OCI-M2 (cell line): Measurements from ENCODE around the gene SPOCD1.

Source experiments
- DNase-seq: peaks from one replicate; lab custom pipeline; 2025; ENCODE audit not compliant: unreplicated experiment; lab: John Stamatoyannopoulos, UW

The SPOCD1 gene

GRCh38 chr1:31801458-31801857, 14.4 kb downstream of the SPOCD1 start:
- DNase-seq: no peak

DNA sequence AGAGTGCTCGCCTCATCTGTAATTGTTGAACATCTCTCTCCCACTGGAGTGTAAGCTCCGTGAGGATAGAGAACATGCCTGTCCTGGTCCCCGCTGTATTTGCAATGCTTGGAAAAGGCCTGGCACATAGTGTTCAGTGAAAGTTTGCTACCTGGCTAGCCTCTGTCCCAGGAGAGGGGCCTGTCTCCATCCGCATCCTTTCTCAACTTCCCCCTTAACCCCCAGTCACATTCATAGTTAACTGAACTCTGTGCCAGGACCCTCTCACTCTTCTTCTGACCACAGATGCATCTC, 15.2 kb downstream of the SPOCD1 start:
- no peak for DNase-seq

DNA sequence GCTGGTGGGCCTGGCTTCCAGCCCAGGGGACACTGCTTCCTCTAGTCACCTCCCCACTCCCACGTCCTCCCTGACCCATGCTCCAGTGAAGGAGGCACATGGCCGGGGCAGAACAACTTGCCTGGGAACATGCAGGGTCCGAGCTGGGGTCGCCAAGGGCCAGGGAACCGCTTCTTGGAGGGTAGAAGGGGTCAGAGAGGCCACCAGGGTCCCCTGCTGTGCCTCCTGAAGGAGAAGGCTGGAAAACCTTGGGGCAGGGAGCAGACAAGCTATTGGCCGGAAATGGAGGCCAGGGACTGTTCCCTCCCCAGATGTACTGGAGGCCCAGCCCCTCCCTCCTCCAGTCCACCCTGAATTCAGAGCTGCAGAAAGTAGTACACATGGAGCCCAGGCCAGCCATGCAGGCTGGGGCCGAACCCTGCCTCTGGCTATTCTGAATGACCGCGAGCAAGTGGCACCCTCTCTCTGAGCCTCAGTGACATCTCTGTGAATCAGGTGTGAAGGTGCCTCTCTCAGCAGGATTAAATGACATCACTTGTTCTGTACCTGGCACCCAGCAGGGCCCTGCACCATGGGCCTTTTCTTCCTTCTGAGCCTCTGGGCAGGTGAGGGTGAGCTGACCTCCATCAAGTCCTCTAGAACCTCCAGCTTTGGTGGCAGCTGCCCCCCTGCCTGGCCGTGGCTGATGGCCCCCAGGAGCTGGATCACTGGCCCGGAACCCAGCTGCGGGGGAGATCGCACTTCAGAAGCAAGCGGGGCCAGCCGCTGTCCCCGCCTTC, 15.7 kb downstream of the SPOCD1 start:
- no peak for DNase-seq

DNA sequence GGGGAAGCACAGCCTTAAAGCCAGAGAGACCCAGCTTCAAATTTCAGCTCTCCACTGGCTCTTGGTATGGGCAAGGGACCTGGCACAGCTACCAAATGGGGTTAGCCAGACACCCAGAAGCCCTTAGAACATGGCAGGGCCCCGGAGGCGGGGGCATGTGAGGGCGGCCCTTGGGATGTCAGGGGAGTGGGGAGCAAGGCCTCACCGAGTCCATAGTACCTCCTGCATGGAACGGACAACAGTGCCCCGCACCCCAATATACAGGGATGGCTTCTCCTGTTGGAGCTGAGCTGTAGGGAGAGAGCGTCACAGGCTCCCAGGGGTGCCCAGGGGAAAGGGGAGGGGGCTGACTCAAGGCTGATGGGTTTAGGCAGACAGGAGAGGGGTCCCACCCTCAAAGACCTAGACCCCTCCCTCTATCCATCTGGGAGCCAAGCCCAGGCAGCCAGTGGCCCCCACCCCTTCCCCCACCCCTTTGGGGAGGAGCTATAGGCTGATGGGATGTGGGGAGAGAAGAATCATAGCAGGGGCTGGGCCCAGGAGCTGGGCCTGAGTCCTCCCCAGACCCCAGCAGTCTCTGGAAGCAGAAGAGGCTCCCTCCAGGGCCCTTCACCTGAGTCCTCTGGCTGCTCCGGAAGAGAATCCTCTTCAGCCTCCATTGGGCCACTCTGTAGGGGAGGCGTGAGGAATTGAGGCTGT, 16.5 kb downstream of the SPOCD1 start:
- DNase-seq: no peak

GRCh38 chr1:31798433-31799195, 17.2 kb downstream of the SPOCD1 start:
- no peak for DNase-seq

- no peak for DNase-seq
These were observed 17.8 kb downstream of the SPOCD1 start for GRCh38 chr1:31798086-31798432.

GRCh38 chr1:31797216-31797615, 18.6 kb downstream of the SPOCD1 start:
- DNase-seq: no peak

- DNase-seq: no peak
These were observed 19.1 kb downstream of the SPOCD1 start for GRCh38 chr1:31796707-31797106.

DNA sequence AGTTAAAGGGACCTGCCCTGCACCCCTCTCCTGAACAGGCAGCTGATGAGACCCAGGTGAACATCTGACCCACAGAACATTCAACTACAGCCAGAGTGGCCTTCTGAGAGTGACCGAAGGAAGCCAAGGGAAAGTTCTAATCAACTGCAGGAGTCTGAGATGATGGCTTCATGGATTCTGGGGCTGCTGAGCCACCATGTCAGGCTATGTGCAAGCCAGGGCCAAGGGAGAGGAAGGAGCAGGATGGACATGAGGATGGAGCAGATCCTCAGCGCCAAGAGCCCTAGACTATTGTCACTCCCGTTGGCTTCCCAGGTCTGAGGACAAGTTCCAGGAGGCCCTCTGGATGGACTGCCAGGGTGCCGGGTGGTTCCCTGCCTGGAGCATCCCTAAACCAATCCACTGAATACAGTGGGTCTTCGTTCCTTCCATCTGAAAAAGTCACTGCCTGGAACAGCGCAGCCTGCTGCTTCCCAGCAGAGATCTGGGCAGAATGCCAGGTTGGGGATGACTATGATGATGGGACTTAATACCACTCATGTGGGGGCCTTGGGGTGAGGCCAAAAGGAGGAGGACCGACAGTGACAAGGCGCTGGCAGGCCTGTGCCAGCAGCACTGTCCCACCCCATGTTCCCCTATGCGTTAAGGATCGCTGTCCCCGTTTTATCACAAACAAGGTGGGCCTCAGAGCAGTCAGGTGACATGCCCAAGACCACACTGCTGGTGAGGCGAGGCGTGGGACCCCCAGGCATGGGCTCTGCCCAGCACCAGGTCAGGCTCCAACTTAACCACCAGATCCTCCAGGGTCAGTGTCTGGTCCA, 19.8 kb downstream of the SPOCD1 start:
- DNase-seq: no peak

GRCh38 chr1:31795096-31795675, 20.6 kb downstream of the SPOCD1 start:
- no peak for DNase-seq

GRCh38 chr1:31793586-31794285, 22.1 kb downstream of the SPOCD1 start:
- DNase-seq: no peak

- DNase-seq: no peak
These were observed 22.7 kb downstream of the SPOCD1 start for GRCh38 chr1:31793086-31793485.

GRCh38 chr1:31792541-31792940, 23.3 kb downstream of the SPOCD1 start:
- no peak for DNase-seq

DNA sequence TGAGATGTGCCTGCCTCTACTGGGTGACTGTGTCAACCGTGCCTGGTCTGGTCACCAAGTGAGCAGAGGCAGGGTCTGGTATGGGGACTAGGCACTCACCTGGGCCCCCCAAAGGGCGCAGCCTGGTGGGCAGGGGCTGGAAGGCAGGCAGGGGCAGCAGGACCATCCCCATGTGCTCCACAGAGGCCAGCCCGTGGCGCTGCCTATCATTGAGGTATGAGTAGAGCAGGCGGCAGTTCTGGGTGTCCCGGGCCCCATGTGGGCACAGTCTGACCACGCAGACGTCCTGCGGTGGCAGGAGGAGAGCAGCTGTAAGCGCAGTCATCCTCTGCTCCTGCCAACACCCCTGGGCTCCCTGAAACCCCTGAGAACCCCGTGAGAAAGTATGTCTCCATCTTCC, 23.7 kb downstream of the SPOCD1 start:
- no peak for DNase-seq

DNA sequence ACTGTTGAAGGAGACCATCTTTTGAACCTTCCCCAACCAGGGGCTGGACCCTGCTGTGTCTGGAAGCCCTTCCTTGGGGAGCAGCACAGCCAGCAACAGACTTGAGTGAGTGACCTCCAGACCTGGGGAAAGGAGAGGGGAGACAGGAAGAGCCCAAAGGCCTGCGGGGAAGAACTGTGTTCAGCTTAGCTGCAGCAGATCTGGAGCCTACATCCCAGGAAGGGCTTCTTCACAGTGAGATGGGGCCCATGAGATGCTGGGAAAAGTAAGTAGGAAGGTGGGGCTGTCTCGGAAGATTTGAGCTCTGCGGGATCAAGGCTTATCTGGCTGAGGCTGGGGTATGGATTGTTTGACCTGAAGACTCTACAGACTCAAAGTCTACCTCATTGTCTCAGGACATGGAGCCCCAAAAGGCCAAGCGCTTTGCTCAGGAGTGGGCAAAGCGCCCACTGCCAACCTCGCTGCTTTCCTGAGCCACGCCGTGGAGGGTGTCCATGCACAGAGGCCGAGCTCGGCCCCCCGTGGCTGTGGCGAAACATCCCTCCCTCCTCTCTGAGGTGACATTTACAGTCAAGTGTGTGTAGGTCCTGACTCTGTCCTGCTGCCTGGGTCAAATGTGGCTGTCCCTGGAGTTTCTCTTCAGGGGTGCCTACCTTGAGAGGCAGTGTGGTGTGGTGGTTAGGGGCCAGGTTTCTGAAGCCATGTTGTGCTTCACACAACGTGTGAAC, 24.5 kb downstream of the SPOCD1 start:
- no peak for DNase-seq

DNA sequence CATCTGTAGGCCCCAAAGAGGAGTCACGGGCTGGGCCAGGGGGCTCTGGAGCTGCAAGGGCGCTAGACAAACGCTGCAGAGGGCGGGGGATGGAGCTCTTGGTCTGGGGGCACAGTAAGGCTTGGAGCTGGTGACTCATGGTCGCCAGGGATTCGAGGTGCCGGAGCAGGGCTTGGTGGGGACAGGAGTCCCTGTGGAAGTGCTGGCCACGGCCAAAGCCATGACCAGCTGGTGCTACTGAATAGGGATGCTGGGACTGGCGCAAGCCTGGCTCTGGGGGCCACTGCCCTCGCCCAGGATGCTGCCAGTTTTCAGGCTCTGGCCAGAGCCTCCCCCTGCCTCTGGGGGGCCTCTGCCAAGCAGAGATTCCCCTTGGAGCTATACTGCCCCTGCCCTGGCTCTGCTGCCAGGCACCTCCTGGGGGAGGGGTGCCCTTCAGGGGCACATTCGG, 25.2 kb downstream of the SPOCD1 start:
- no peak for DNase-seq

DNA sequence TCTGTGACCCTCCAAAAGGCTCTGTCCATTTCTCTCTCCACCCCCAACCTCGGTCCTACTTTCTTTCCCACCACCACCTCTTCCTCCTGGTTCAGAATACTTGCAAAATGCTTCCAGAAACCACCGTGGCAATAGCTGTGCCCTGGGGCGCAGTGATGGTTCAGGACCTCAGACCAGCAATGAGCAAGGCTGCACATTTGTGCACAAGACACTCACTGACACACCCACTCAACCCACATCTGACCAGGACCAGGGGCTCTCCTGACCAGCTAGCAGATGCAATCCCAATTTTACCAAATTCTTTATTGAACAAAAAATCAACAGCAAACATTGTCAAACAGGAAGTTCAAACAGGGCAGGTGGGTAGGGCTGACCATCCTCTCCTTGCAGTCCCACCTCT, 25.7 kb downstream of the SPOCD1 start:
- DNase-seq: no peak

- DNase-seq: no peak
These were observed 26.4 kb downstream of the SPOCD1 start for GRCh38 chr1:31789259-31790065.

DNA sequence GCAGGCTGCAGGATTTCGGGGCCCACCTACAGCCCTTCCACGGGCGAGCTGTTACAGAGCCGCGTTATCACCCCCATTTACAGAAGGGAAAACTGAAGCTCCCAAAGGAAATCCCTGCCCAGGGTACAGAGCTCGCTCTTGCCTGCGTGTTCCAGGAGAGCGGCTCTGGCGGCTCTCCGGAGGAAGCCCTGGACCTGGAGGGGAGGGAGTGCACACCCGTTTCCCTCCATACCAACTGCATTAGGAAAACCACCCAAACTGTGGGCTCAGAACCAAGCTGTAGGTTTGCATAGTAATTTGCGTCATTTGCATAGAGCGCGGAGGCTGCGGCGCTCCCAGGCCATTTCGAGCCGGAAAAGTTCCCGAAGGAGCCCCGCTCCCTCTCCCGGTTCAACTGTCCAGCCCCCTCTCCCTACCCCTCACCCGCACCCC, 27.0 kb downstream of the SPOCD1 start:
- no peak for DNase-seq
